Activated naive CD4-positive, alpha-beta T cell treated with anti-CD3 and anti-CD28 coated beads for 36 hours (primary cell): ENCODE data around the gene RAD51B. TPM values are rescaled to one million over a fixed set of nuclear protein-coding genes. Genes with fewer than 3 reads are reported as not detected.
"Not testable (repeated sequence)": the region's sequence is repeated elsewhere in the genome, so short reads cannot be mapped to it uniquely, and the experiment has no call there.

Source experiments
- CTCF ChIA-PET: fragments of 350-600 bp; sonication (Branson Sonifier 250); formaldehyde crosslinking; loops from one replicate; lab custom pipeline; 2021; ENCODE audit warnings: antibody characterized with exemption; lab: Charles Lee
- DNase-seq: peaks from one replicate; pipeline ENCODE4 v3.0.0-alpha.2; 2020
- H3K27ac Mint-ChIP-seq: one replicate; pipeline ENCODE4 v1.8.0; 2021; ENCODE audit warnings: mild to moderate bottlenecking, mixed read lengths
- H3K27me3 Mint-ChIP-seq: one replicate; pipeline ENCODE4 v1.8.0; 2021; ENCODE audit warnings: low read depth, mixed read lengths
- H3K36me3 Mint-ChIP-seq: one replicate; pipeline ENCODE4 v1.8.0; 2021; ENCODE audit warnings: low read depth, mixed read lengths
- H3K4me1 Mint-ChIP-seq: one replicate; pipeline ENCODE4 v1.8.0; 2021; ENCODE audit warnings: low read depth, mixed read lengths
- H3K4me3 Mint-ChIP-seq: one replicate; pipeline ENCODE4 v1.8.0; 2021; ENCODE audit warnings: mild to moderate bottlenecking, moderate library complexity, mixed read lengths
- H3K9me3 Mint-ChIP-seq: one replicate; pipeline ENCODE4 v1.8.0; 2021; ENCODE audit warnings: mixed read lengths
- intact Hi-C: fragments of 100-400 bp; cut with micrococcal nuclease; formaldehyde crosslinking; loops from one replicate; pipeline ENCODE4 v1.15.1; 2023
- total RNA-seq, 2 experiments: library from RNA; stranded (reverse); gene quantifications; one replicate each; pipeline ENCODE4 v1.2.3, GENCODE V29; 2021

RAD51B gene
- total RNA-seq, 2 experiments from 2014 or later = 44.8 to 47.6 TPM

GRCh38 chr14:68211886-68212285 lies 392.3 kb downstream of the RAD51B start:
- Mint-ChIP-seq H3K4me1 (peaks cover 48% of the 10 kb centered on the region), H3K9me3 (no peaks in the 10 kb centered on the region), H3K36me3 (no peaks in the 10 kb centered on the region), H3K4me3 (no peak overlapping the region), H3K27ac (no peak overlapping the region), H3K27me3 (no peaks in the 10 kb centered on the region)
- DNase-seq = no peak
- CTCF ChIA-PET = interaction anchor here (1.0 kb wide), 1 partner anchor 13 kb away, joined by 4 read pairs; no protein-coding TSS in a partner anchor
- intact Hi-C loops = loop anchor here (1.0 to 2.0 kb wide), 6 partner anchors 63 to 607 kb away; partner anchors contain the start of gene ZFYVE26

GRCh38 chr14:68212361-68212760 lies 392.8 kb downstream of the RAD51B start:
- DNase-seq = no peak
- intact Hi-C loops = no loop called here
- H3K9me3 Mint-ChIP-seq = no peaks in the 10 kb centered on the region
- H3K4me1 Mint-ChIP-seq = peaks cover 48% of the 10 kb centered on the region
- no peak overlapping the region for H3K27ac Mint-ChIP-seq
- H3K27me3 Mint-ChIP-seq = no peaks in the 10 kb centered on the region
- no peak overlapping the region for H3K4me3 Mint-ChIP-seq
- no peaks in the 10 kb centered on the region for H3K36me3 Mint-ChIP-seq
- CTCF ChIA-PET = interaction anchor here (0.7 kb wide), 1 partner anchor 576 kb away, joined by 3 read pairs; no protein-coding TSS in a partner anchor

GRCh38 chr14:68214431-68214830 lies 394.9 kb downstream of the RAD51B start:
- intact Hi-C loops = no loop called here
- Mint-ChIP-seq H3K36me3 (no peaks in the 10 kb centered on the region), H3K9me3 (no peaks in the 10 kb centered on the region), H3K27ac (no peak overlapping the region), H3K4me3 (no peak overlapping the region), H3K27me3 (no peaks in the 10 kb centered on the region), H3K4me1 (peaks cover 36% of the 10 kb centered on the region)
- no peak for DNase-seq
- CTCF ChIA-PET = no interaction called here

DNA sequence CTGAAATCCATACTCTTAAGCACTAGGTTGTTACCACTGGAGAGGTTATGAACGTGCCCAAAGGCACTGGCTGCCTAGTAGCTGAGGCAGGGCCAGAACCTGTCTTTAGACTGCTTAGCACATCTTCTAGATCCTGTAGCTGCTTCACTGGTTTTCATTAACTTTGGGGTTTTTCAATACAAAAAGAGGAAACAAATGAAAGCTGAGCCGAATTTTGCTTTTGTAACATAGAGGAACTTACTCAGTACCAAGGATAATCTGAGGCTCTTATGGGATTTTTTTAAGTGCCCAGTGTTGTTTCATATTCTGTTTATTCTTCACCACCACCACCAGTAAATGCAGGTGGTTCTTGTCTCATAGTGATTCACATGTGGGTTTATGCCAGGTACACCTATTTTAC lies 396.1 kb downstream of the RAD51B start:
- CTCF ChIA-PET = no interaction called here
- Mint-ChIP-seq H3K9me3 (no peaks in the 10 kb centered on the region), H3K27me3 (no peaks in the 10 kb centered on the region), H3K4me3 (no peak overlapping the region), H3K4me1 (peaks cover 25% of the 10 kb centered on the region), H3K27ac (no peak overlapping the region), H3K36me3 (no peaks in the 10 kb centered on the region)
- intact Hi-C loops = no loop called here
- DNase-seq = no peak

DNA sequence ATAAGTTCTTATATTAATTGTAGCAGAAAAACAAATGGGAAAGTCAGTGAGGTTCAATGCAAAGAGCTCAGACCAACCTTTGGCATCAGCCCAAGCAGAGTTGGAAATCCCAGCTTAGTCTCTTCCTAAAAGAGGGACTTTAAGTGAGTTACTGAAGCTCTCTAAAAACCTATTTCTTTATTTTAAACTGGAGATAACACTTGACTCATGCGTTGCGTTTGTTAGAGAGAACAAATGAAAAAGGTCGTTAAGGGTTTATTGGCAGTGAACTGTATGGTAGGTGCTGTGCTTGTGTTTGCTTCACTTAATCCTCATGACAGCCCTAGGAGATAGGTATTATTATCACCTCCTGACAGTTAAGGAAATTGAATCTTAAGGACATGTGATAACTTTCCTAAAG lies 396.5 kb downstream of the RAD51B start:
- Mint-ChIP-seq H3K27ac (no peak overlapping the region), H3K4me3 (no peak overlapping the region), H3K27me3 (no peaks in the 10 kb centered on the region), H3K9me3 (no peaks in the 10 kb centered on the region), H3K36me3 (no peaks in the 10 kb centered on the region), H3K4me1 (peaks cover 21% of the 10 kb centered on the region)
- no peak for DNase-seq
- intact Hi-C loops = no loop called here
- CTCF ChIA-PET = no interaction called here

DNA sequence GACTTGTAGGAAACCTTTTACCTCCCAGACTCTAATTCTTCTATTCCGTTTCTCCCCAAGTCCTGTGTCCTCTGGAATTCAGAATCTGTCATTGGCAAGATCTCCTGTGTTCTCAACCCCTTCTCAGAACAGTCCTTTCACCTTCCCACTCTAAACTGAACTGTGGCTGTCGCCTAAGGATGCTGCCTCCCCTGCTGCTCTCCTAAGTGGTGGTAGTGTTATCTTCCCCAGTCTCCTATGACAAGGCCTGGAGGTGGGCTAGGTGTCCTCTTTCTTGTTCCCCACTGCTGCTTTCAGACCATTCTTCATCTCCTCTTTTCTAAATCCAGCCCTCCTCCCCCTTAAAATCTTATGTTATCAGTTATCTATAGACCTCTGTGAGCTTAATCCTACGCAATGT lies 397.4 kb downstream of the RAD51B start:
- intact Hi-C loops = no loop called here
- no peaks in the 10 kb centered on the region for H3K27me3 Mint-ChIP-seq
- no peak overlapping the region for H3K27ac Mint-ChIP-seq
- CTCF ChIA-PET = no interaction called here
- H3K4me1 Mint-ChIP-seq = peaks cover 14% of the 10 kb centered on the region
- no peak overlapping the region for H3K4me3 Mint-ChIP-seq
- H3K9me3 Mint-ChIP-seq = no peaks in the 10 kb centered on the region
- no peaks in the 10 kb centered on the region for H3K36me3 Mint-ChIP-seq
- DNase-seq = no peak

DNA sequence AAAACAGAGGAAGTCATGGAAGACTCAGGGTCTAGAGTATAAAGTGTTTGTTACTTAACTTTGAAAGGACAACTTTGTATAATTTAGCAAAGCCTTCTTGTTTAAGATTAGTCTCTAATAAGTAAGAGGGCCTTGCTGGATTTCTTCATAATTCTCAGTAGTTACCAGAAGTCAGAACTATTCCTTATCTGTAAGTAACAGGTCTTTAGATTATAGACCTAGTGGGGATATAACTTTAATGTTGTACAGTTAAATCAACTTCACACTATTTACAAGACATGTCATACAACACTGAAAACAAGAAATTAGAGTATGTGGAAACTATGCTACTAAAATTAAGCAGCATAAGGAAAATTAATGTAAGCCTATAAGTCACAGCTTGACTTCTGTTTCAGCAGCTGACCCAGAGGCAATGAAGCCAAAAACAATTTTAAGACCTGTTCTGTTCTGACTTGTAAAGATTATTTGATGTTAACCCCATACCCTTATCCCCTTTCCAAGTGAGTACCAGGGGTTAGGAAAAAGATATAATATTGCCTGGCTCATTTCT lies 398.3 kb downstream of the RAD51B start:
- Mint-ChIP-seq H3K36me3 (no peaks in the 10 kb centered on the region), H3K4me1 (peaks cover 5% of the 10 kb centered on the region), H3K9me3 (no peaks in the 10 kb centered on the region), H3K27me3 (no peaks in the 10 kb centered on the region), H3K4me3 (no peak overlapping the region), H3K27ac (no peak overlapping the region)
- no peak for DNase-seq
- intact Hi-C loops = no loop called here
- CTCF ChIA-PET = interaction anchor here (0.7 kb wide), 1 partner anchor 18 kb away, joined by 3 read pairs; no protein-coding TSS in a partner anchor

DNA sequence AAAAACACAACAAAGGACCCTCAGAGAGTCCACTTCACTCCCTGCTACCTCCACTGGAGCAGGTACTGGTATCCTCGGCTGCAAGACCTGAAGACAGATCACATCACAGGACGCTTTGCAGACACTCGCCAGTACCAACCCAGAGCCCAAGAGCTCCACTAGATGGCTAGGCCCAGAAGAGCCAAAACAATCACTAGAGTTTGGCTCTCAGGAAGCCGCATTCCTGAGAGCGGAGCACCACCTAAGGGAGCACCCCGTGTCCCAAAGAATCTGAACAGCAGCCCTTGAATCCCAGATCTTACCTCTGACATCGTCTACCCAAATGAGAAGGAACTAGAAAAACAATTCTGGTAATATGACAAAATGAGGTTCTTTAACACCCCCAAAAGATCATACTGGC lies 399.8 kb downstream of the RAD51B start:
- Mint-ChIP-seq H3K9me3 (no peaks in the 10 kb centered on the region), H3K4me1 (peaks cover 6% of the 10 kb centered on the region), H3K27ac (no peak overlapping the region), H3K27me3 (no peaks in the 10 kb centered on the region), H3K4me3 (no peak overlapping the region), H3K36me3 (no peaks in the 10 kb centered on the region)
- intact Hi-C loops = no loop called here
- no peak for DNase-seq
- CTCF ChIA-PET = no interaction called here

- intact Hi-C loops, CTCF ChIA-PET, H3K9me3 Mint-ChIP-seq: not testable (repeated sequence)
Measured at GRCh38 chr14:68221046-68221445, 401.5 kb downstream of the RAD51B start.

GRCh38 chr14:68222154-68222553 lies 402.6 kb downstream of the RAD51B start:
- H3K27ac Mint-ChIP-seq = no peak overlapping the region
- H3K27me3 Mint-ChIP-seq = no peaks in the 10 kb centered on the region
- CTCF ChIA-PET = no interaction called here
- H3K4me3 Mint-ChIP-seq = no peak overlapping the region
- no peaks in the 10 kb centered on the region for H3K36me3 Mint-ChIP-seq
- intact Hi-C loops = no loop called here
- no peaks in the 10 kb centered on the region for H3K9me3 Mint-ChIP-seq
- DNase-seq = no peak
- H3K4me1 Mint-ChIP-seq = peaks cover 6% of the 10 kb centered on the region

More at GRCh38 chr14:68221046-68221445, 401.5 kb downstream of the RAD51B start:
- not testable (repeated sequence) for H3K4me3 Mint-ChIP-seq, H3K4me1 Mint-ChIP-seq, H3K27me3 Mint-ChIP-seq, H3K27ac Mint-ChIP-seq, DNase-seq, H3K36me3 Mint-ChIP-seq

- Mint-ChIP-seq H3K4me1 (peaks cover 6% of the 10 kb centered on the region), H3K27me3 (no peaks in the 10 kb centered on the region), H3K4me3 (no peak overlapping the region), H3K27ac (no peak overlapping the region), H3K9me3 (no peaks in the 10 kb centered on the region), H3K36me3 (no peaks in the 10 kb centered on the region)
- no peak for DNase-seq
- CTCF ChIA-PET = no interaction called here
- intact Hi-C loops = no loop called here
Measured at GRCh38 chr14:68222726-68223125, 403.1 kb downstream of the RAD51B start.

DNA sequence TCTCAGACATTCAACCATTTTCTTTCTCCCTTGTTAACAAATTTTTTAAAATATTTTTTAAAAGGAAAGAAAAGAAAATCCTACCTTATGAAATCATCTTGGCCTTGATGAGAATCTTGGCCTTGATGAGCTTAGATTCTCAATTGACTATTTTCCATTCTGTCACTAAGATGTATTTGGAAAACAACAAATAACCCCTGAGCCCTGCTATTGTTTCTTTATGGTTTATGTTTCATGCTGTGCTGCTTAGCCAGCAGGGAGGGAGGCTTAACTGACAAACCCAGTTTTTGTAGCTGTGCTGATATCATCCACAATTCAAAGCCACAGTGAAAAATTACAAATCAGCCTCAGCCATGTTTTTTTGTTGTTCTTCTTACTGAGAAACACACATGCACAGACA lies 404.1 kb downstream of the RAD51B start:
- Mint-ChIP-seq H3K9me3 (no peaks in the 10 kb centered on the region), H3K27me3 (no peaks in the 10 kb centered on the region), H3K4me1 (peaks cover 6% of the 10 kb centered on the region), H3K4me3 (no peak overlapping the region), H3K36me3 (no peaks in the 10 kb centered on the region), H3K27ac (no peak overlapping the region)
- DNase-seq = no peak
- intact Hi-C loops = no loop called here
- CTCF ChIA-PET = no interaction called here

DNA sequence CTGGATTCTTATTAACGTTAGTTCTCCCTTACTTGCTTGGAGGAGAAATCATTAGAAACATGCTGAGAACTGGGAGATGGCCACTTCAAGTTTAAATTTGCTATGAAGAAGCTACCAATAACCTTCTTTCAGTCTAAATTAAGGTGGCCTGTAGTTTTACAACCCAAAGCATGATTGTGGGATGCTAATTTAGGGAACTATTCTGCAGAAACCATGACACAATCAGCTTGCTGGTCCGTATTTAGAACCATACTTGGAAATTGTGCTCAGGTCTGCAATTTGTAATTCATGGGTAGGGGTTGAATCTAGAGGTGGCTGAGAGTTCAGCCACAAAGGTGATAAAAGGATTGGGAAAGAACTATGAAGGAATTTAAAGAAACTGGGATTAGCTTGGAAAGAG lies 405.7 kb downstream of the RAD51B start:
- Mint-ChIP-seq H3K36me3 (no peaks in the 10 kb centered on the region), H3K27me3 (no peaks in the 10 kb centered on the region), H3K27ac (no peak overlapping the region), H3K4me1 (peaks cover 19% of the 10 kb centered on the region), H3K4me3 (no peak overlapping the region), H3K9me3 (no peaks in the 10 kb centered on the region)
- CTCF ChIA-PET = interaction anchor here (1.3 kb wide), 1 partner anchor 14 kb away, joined by 4 read pairs; no protein-coding TSS in a partner anchor
- DNase-seq = no peak
- intact Hi-C loops = no loop called here
